SU-DHL-6 (cell line): ENCODE measurements around the gene CEP350.

Experiments
- H2AFZ ChIP-seq: fragments of 200-600 bp; sonication (generic); 2 replicates; pipeline ENCODE4 v1.6.1; 2014; ENCODE audit warnings: low read depth, mild to moderate bottlenecking, moderate library complexity, mixed read lengths, antibody characterized with exemption, low read length; ENCODE audit not compliant: severe bottlenecking
- H3F3A ChIP-seq: fragments of 200-600 bp; shearing (Covaris generic); 2 replicates; pipeline ENCODE4 v1.6.0; 2016; ENCODE audit warnings: antibody characterized with exemption, mild to moderate bottlenecking; ENCODE audit not compliant: insufficient read depth
- H3K27ac ChIP-seq: fragments of 200-600 bp; sonication (generic); 2 replicates; pipeline ENCODE4 v1.5.1; 2016; ENCODE audit warnings: low read depth, mild to moderate bottlenecking, low read length, moderate library complexity, mixed read lengths
- H3K27me3 ChIP-seq: fragments of 200-600 bp; sonication (generic), shearing (Covaris generic); 2 replicates; pipeline ENCODE4 v1.6.0; 2014; ENCODE audit warnings: mild to moderate bottlenecking, low read length
- H3K36me3 ChIP-seq: fragments of 200-600 bp; sonication (generic); 2 replicates; pipeline ENCODE4 v1.6.1; 2014; ENCODE audit warnings: mild to moderate bottlenecking, low read length, mixed read lengths
- H3K4me2 ChIP-seq: fragments of 300-600, 200-600 bp; shearing (Covaris generic), sonication (generic); 2 replicates; pipeline ENCODE4 v1.6.0; 2014; ENCODE audit warnings: low read length, low read depth, mild to moderate bottlenecking; ENCODE audit not compliant: poor library complexity, severe bottlenecking
- H3K4me3 ChIP-seq: fragments of 200-600 bp; sonication (generic); 2 replicates; pipeline ENCODE4 v1.5.1; 2014; ENCODE audit warnings: antibody characterized with exemption, low read length, mild to moderate bottlenecking, mixed read lengths; ENCODE audit not compliant: insufficient read depth, poor library complexity, severe bottlenecking
- H3K79me2 ChIP-seq: fragments of 200-600 bp; sonication (generic); 2 replicates; pipeline ENCODE4 v1.6.1; 2014; ENCODE audit warnings: mild to moderate bottlenecking, low read length, moderate library complexity; ENCODE audit not compliant: insufficient read depth
- H3K9ac ChIP-seq: fragments of 200-600 bp; sonication (generic); 2 replicates; pipeline ENCODE4 v1.7.0; 2014; ENCODE audit warnings: mild to moderate bottlenecking, low read length
- H3K9me2 ChIP-seq: fragments of 200-600 bp; sonication (generic); replicated peaks from 2 replicates; pipeline ENCODE4 v1.6.1; 2014; ENCODE audit warnings: low read length; ENCODE audit not compliant: insufficient read depth
- H3K9me3 ChIP-seq: fragments of 200-600 bp; sonication (generic); 2 replicates; pipeline ENCODE4 v1.6.1; 2014; ENCODE audit warnings: low read length, mixed read lengths; ENCODE audit not compliant: insufficient read depth
- H4K20me1 ChIP-seq: fragments of 200-600 bp; sonication (generic); 2 replicates; pipeline ENCODE4 v1.6.1; 2014; ENCODE audit warnings: low read depth, mild to moderate bottlenecking, antibody characterized with exemption, low read length, moderate library complexity, mixed read lengths
- CTCF ChIP-seq: fragments of 200-600 bp; sonication (generic); IDR thresholded peaks from one replicate; pipeline ENCODE4 v1.5.1; 2017; ENCODE audit warnings: antibody characterized with exemption, mild to moderate bottlenecking, low read length, moderate library complexity; ENCODE audit not compliant: insufficient read depth, poor library complexity, severe bottlenecking
- EZH2phosphoT487 ChIP-seq: fragments of 200-600 bp; sonication (generic), shearing (Covaris generic); conservative IDR thresholded peaks from 2 replicates; pipeline ENCODE4 v1.6.1; 2018; ENCODE audit warnings: mild to moderate bottlenecking, antibody characterized with exemption, low read length, moderate library complexity, mixed read lengths

CEP350 gene

DNA sequence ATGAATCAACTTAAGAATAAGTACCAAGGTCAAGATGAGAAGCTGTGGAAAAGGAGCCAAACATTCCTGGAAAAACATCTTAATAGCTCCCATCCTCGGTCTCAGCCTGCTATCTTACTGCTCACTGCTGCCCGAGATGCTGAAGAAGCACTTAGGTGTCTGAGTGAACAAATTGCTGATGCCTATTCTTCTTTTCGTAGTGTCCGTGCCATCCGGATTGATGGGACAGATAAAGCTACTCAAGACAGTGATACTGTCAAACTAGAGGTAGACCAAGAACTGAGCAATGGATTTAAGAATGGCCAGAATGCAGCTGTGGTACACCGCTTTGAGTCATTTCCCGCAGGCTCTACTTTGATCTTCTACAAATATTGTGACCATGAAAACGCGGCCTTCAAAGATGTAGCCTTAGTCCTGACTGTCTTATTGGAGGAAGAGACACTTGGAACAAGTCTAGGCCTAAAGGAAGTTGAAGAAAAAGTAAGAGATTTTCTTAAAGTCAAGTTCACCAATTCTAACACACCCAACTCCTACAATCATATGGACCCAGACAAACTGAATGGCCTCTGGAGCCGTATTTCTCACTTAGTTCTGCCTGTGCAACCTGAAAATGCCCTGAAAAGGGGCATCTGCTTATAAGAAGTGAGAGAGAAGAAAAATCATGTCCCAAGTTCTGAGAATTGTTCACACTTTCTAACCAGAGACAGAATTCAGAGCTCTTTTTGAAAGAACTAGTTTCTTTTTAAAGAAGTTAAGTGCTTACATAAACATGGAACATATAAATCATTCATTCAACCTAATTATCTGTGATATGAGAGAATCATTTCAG, 36.8 kb upstream of the CEP350 start:
- Histone ChIP-seq H3K36me3 (peaks cover 6% of the 10 kb centered on the region; the same call in 1 of the 2 replicates), H3K9ac (no peak overlapping the region), H3K4me2 (no peak overlapping the region), H3K79me2 (no peaks in the 10 kb centered on the region), H2AFZ (no peak overlapping the region), H3F3A (no peaks in the 10 kb centered on the region), H3K9me3 (no peaks in the 10 kb centered on the region), H3K9me2 (no peaks in the 10 kb centered on the region), H3K4me3 (no peak overlapping the region), H3K27me3 (no peaks in the 10 kb centered on the region), H3K27ac (no peak overlapping the region), H4K20me1 (no peaks in the 10 kb centered on the region)
- no peak for TF ChIP-seq EZH2phosphoT487

DNA sequence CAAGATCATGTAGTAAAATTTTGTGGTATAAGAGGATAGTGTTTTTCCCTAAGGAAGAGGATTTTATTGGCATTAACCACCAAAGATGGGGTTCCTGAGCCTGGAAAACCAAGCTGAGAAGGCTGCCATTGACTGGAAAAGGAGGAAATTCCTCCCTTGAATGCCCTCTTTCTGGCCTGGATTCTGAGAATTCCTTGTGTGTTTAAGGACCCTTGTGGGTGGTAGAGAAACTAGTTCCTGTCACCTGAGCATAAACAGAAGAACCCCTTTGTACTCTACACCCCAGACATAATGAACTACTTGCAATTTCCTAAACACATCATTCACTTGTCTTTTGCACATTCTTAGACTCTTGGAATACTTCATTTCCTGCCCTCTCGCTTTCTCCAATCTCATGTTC, 33.1 kb upstream of the CEP350 start:
- no peak overlapping the region for H3K4me2 ChIP-seq
- H2AFZ ChIP-seq = no peak overlapping the region
- H3K9me3 ChIP-seq = no peaks in the 10 kb centered on the region
- H3K9ac ChIP-seq = no peak overlapping the region
- H3K27me3 ChIP-seq = no peaks in the 10 kb centered on the region
- no peaks in the 10 kb centered on the region for H3K9me2 ChIP-seq
- H3K27ac ChIP-seq = no peak overlapping the region
- no peaks in the 10 kb centered on the region for H3F3A ChIP-seq
- H3K36me3 ChIP-seq = no peaks in the 10 kb centered on the region; the same call in 1 of the 2 replicates
- TF ChIP-seq EZH2phosphoT487 = no peak
- no peak for TF ChIP-seq CTCF
- no peaks in the 10 kb centered on the region for H3K79me2 ChIP-seq
- no peaks in the 10 kb centered on the region for H4K20me1 ChIP-seq
- H3K4me3 ChIP-seq = no peak overlapping the region

DNA sequence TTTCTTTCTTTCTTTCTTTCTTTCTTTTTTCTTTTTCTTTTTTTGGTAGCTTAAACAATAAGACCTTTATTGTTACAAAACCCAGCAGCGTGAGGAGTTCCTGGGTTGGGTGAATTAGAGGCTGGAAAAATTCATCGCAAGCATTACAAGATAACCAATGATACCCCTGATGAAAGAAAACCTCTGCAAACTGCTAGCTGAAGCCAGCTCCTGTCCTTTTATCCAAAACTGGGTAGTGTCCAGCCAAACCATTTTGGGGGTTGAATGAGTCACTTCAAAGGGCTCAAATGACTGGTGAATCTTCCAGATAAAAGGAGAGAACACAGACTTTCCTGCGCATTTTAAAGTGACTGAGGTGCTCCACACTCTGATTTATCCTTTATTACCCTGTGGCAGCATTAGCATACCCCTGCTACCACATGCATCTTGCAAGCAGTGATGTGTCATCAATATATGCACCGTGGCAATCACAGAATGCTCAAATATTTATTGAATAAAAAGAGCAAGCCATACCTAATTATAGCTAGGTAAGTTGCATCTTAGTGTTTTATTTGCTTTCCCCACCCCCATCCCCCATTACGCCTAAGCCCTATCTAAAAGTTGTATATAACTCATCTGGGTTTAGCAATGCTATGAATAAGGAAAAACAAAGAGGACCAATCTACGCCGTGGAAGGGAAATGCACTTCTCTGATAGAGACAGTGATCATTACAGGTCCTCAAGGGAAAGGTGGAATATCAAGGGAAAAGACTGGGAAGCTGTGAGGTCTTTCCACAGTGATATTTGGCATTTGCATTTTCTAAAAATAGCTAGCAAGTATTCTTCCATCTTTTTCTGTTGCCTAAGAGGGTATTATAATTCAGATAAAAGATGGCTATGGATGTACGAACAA, 32.4 kb upstream of the CEP350 start:
- H4K20me1 ChIP-seq = no peaks in the 10 kb centered on the region
- no peak overlapping the region for H3K27ac ChIP-seq
- no peaks in the 10 kb centered on the region for H3F3A ChIP-seq
- no peaks in the 10 kb centered on the region for H3K79me2 ChIP-seq
- no peaks in the 10 kb centered on the region; the same call in 1 of the 2 replicates for H3K36me3 ChIP-seq
- H3K9me3 ChIP-seq = no peaks in the 10 kb centered on the region
- H3K4me3 ChIP-seq = no peak overlapping the region
- no peaks in the 10 kb centered on the region for H3K27me3 ChIP-seq
- TF ChIP-seq CTCF (no peak), EZH2phosphoT487 (no peak)
- H2AFZ ChIP-seq = no peak overlapping the region
- H3K4me2 ChIP-seq = no peak overlapping the region
- H3K9me2 ChIP-seq = no peaks in the 10 kb centered on the region
- no peak overlapping the region for H3K9ac ChIP-seq
